HG02623 (cell line): ENCODE results near the gene PPP4R1.

Source experiments
- ATAC-seq: cut with Tn5 transposase; IDR thresholded peaks from one replicate; pipeline ENCODE4 v1.9.1; 2021; ENCODE audit warnings: moderate library complexity; ENCODE audit not compliant: unreplicated experiment

The PPP4R1 gene

GRCh38 chr18:9557250-9557943 lies 57.0 kb downstream of the PPP4R1 start:
- ATAC-seq: no peak

GRCh38 chr18:9552616-9553015 lies 61.7 kb downstream of the PPP4R1 start:
- no peak for ATAC-seq

GRCh38 chr18:9552191-9552590 lies 62.2 kb downstream of the PPP4R1 start:
- ATAC-seq: no peak

- ATAC-seq: no peak
Measured at GRCh38 chr18:9550429-9550828, 63.9 kb downstream of the PPP4R1 start.

- ATAC-seq: no peak
Measured at GRCh38 chr18:9549405-9549804, 65.0 kb downstream of the PPP4R1 start.

- no peak for ATAC-seq
Measured at GRCh38 chr18:9547782-9548181, 66.6 kb downstream of the PPP4R1 start.

GRCh38 chr18:9546468-9546867 lies 67.9 kb downstream of the PPP4R1 start:
- no peak for ATAC-seq

- ATAC-seq: no peak
Measured at GRCh38 chr18:9545029-9545428, 69.3 kb downstream of the PPP4R1 start.

- ATAC-seq: no peak
Measured at GRCh38 chr18:9542924-9543323, 71.4 kb downstream of the PPP4R1 start.

GRCh38 chr18:9539938-9540337 lies 74.4 kb downstream of the PPP4R1 start:
- ATAC-seq: no peak

- no peak for ATAC-seq
Measured at GRCh38 chr18:9539283-9539682, 75.1 kb downstream of the PPP4R1 start.

GRCh38 chr18:9537677-9538076 lies 76.7 kb downstream of the PPP4R1 start:
- ATAC-seq: no peak

GRCh38 chr18:9536354-9537152 lies 77.8 kb downstream of the PPP4R1 start:
- ATAC-seq: no peak

- ATAC-seq: no peak
Measured at GRCh38 chr18:9535430-9535991, 78.8 kb downstream of the PPP4R1 start.

GRCh38 chr18:9534844-9535243 lies 79.5 kb downstream of the PPP4R1 start:
- ATAC-seq: no peak

- no peak for ATAC-seq
Measured at GRCh38 chr18:9531791-9532410, 82.5 kb downstream of the PPP4R1 start.

GRCh38 chr18:9530226-9531009 lies 83.9 kb downstream of the PPP4R1 start:
- ATAC-seq: no peak

- ATAC-seq: no peak
Measured at GRCh38 chr18:9526458-9526857, 87.9 kb downstream of the PPP4R1 start.

GRCh38 chr18:9522952-9523351 lies 91.4 kb downstream of the PPP4R1 start:
- no peak for ATAC-seq

- ATAC-seq: no peak
Measured at GRCh38 chr18:9521770-9522169, 92.6 kb downstream of the PPP4R1 start.

GRCh38 chr18:9520666-9521065 lies 93.7 kb downstream of the PPP4R1 start:
- no peak for ATAC-seq
